ENCODE measurements around the gene ETFBKMT. TPM values are rescaled to one million over a fixed set of nuclear protein-coding genes. Genes with fewer than 3 reads are reported as not detected.

Gene ETFBKMT, protein sequence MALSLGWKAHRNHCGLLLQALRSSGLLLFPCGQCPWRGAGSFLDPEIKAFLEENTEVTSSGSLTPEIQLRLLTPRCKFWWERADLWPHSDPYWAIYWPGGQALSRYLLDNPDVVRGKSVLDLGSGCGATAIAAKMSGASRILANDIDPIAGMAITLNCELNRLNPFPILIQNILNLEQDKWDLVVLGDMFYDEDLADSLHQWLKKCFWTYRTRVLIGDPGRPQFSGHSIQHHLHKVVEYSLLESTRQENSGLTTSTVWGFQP
- 1.2 and 1.4 TPM in 2 replicates for total RNA-seq

DNA sequence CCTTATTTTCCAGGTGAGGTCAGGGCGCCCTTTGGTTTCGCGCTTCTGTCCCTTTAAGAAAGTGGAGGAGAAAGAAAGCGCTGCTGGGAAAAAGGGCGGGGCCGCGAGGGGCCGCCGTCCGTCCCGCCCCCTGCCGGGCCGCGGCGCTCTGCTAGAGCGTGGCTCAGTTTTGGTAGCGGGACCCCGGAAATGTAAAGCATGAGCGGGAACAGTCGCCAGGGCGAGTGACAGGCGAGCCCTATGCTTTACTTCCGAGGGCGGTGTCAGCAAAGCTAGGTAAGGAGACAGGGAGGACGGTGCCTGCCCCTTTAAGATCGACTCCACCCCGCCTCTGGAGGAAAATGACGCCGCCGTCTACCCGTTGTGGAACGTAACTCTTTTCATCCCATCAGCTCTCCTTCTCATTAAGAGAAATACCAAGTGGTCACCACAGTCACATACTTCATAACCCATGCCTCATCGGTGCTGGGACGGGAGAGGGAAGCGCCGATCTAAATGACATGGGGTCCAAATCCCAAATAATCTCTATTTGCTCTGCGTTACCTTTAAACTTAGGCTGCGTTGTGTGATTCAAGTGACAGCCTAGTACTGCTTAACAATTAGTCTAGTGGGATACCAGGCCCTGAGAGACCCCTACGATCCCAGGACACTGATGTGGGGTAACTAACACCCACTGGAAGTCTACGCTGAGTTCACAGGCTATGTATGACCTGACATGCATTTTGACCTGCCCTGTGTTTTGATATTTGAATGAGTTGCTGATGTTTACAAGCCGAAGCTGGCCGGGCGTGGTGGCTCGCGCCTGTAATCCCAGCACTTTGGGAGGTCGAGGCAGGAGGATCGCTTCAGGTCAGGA is at the start of gene ETFBKMT:
TSS of gene ETFBKMT (plus strand) at position 602 of the 856 bp plus-strand sequence. CDS start 2,266 bp downstream, outside the sequence.

Other genes starting within 250 kb of the ETFBKMT start
- 3.1 and 5.5 TPM in 2 replicates for gene DENND5B, start 68.6 kb upstream of the ETFBKMT start, total RNA-seq
- gene AMN1, start 69.3 kb downstream of the ETFBKMT start, total RNA-seq = 9.3 and 37.9 TPM in 2 replicates

All from nasal cavity respiratory epithelium epithelial cell of viscerocranial mucosa (primary cell).